Activated T-cell treated with anti-CD3 and anti-CD28 coated beads for 24 hours (primary cell): Measurements from ENCODE around the gene ERICH4.
"Not testable (repeated sequence)": the region's sequence is repeated elsewhere in the genome, so short reads cannot be mapped to it uniquely, and the experiment has no call there.

Source experiments
- DNase-seq: peaks from one replicate; pipeline ENCODE4 v3.0.0-alpha.2; 2020; ENCODE audit warnings: low read depth

ERICH4 gene

DNA sequence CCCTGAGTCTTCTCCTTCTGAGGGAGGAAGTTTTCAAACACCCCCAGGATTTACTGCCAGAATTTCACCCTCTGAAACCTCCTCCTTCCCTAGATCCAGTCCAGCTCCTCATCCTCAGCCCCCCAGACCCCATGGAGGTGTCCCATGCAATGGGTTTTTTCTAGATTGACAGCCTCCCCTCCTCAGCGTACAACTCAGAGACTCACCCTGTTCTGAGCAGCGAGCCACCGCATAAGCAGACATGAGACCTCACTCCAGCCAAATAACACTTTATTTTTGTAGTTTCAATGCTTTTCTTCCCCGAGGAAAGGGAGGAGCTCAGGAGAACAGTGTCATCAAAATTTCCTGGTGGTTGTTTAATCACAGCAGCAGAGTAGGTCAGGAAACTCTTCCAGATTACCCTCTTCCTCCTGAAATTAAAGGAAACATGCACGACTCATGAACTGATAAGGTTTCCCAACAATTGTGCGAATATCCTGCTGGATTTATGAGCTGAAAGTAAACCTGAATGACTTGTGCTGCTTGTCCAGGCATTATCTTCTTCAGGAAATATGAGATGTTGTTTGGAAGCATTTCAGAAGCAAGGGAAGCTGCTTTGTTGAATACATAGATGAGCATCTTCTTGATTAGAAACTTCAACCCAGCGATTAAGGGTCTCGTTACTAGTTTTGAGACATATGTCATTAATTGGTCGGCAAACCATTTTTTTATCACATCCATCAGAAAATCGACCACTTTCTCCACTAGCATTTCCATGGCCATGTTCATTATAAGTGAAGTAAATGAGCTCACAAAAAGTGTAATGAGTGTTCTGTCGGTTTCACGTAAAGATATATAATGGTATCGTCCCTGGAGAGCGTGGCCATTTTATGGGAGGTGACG, 36.2 kb downstream of the ERICH4 start:
- DNase-seq = no peak

DNA sequence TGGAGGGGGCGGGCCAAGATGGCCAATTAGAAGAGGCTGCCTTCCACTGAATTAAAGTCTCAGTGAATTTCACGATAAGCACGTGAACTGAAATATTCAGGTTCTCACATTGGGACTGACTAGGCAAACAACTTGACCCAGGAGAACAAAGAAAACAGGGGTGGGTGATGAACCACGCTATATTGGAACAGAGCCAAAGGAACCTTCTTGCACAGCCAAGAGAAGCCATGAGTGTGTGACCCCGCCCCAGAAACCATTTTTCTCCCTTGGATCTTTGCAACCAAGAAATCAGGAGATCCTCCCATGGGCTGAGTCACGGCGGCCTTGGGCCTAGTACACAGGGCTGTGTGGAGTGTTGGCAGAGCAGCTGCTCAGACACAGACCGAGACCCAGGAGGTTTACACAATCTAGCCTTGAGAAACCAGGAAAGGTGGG, 36.8 kb downstream of the ERICH4 start:
- DNase-seq = no peak

GRCh38 chr19:41480336-41480735, 37.4 kb downstream of the ERICH4 start:
- DNase-seq = no peak

GRCh38 chr19:41484822-41485221, 41.9 kb downstream of the ERICH4 start:
- no peak for DNase-seq

DNA sequence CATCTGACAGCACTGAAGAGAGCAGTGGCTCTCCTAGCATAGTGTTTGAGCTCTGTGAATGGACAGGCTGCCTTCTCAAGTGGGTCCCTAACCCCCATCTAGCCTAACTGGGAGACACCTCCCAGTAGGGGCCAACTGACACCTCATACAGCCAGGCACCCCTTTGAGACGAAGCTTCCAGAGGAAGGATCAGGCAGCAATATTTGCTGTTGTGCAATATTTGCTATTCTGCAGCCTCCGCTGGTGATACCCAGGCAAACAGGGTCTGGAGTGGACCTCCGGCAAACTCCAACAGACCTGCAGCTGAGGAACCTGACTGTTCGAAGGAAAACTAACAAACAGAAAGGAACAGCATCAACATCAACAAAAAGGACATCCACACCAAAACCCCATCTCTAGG, 44.0 kb downstream of the ERICH4 start:
- DNase-seq = not testable (repeated sequence)

DNA sequence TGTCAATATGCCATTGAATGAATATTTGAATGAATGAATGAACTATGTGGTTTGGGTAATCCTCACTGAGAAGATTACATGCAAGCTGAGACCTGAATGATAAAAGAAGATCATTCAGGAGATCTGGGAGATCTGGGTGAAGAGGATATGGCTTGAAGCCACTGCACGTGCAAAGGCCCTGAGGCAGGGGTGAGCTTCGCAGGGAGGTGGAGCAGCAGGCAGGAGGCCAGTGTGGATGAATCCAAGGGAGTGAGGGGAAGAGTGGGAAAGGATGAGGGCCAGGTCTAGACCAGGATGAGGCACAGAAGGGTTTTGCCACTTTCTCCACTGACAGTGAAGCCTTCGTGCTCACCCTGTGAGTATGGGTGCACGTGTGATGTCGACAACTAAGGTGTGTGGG, 49.9 kb downstream of the ERICH4 start:
- no peak for DNase-seq
